HG02943 (cell line): Measurements from ENCODE around the gene NEU2.
"Not testable (repeated sequence)": the region's sequence is repeated elsewhere in the genome, so short reads cannot be mapped to it uniquely, and the experiment has no call there.

Source experiments
- ATAC-seq: cut with Tn5 transposase; IDR thresholded peaks from one replicate; pipeline ENCODE4 v1.9.1; 2021; ENCODE audit warnings: mild to moderate bottlenecking, low read depth, moderate library complexity; ENCODE audit not compliant: unreplicated experiment

NEU2 gene

GRCh38 chr2:233053928-233054784 lies 21.7 kb downstream of the NEU2 start:
- no peak for ATAC-seq

GRCh38 chr2:233055362-233055761 lies 22.9 kb downstream of the NEU2 start:
- ATAC-seq, result no peak

- ATAC-seq, result no peak
Observed at GRCh38 chr2:233056961-233057605, 24.6 kb downstream of the NEU2 start.

- no peak for ATAC-seq
Observed at GRCh38 chr2:233058717-233059546, 26.5 kb downstream of the NEU2 start.

- no peak for ATAC-seq
Observed at GRCh38 chr2:233059547-233059796, 27.0 kb downstream of the NEU2 start.

GRCh38 chr2:233059797-233060500 lies 27.5 kb downstream of the NEU2 start, which contains the start of gene INPP5D:
TSS of gene INPP5D (plus strand) at chr2:233060342. CDS start at chr2:233060479, 137 bp downstream.
- peak; percentile 44 for ATAC-seq

- ATAC-seq, result no peak
Observed at GRCh38 chr2:233060501-233060979, 28.1 kb downstream of the NEU2 start.

- ATAC-seq, result no peak
Observed at GRCh38 chr2:233060980-233061590, 28.6 kb downstream of the NEU2 start.

GRCh38 chr2:233061591-233062450 lies 29.3 kb downstream of the NEU2 start:
- ATAC-seq, result no peak

- no peak for ATAC-seq
Observed at GRCh38 chr2:233062451-233062850, 30.0 kb downstream of the NEU2 start.

- ATAC-seq, result no peak
Observed at GRCh38 chr2:233062946-233063268, 30.4 kb downstream of the NEU2 start.

GRCh38 chr2:233063269-233063975 lies 30.9 kb downstream of the NEU2 start:
- ATAC-seq, result peak; percentile 51

GRCh38 chr2:233063976-233064411 lies 31.5 kb downstream of the NEU2 start:
- ATAC-seq, result no peak

GRCh38 chr2:233064530-233065199 lies 32.2 kb downstream of the NEU2 start:
- no peak for ATAC-seq

- ATAC-seq, result not testable (repeated sequence)
Observed at GRCh38 chr2:233065200-233065589, 32.7 kb downstream of the NEU2 start.

- no peak for ATAC-seq
Observed at GRCh38 chr2:233065954-233066470, 33.5 kb downstream of the NEU2 start.

- no peak for ATAC-seq
Observed at GRCh38 chr2:233068762-233069418, 36.4 kb downstream of the NEU2 start.
